ENCODE results near the gene TMUB1.

The TMUB1 gene

GRCh38 chr7:151062111-151062398, 21.2 kb downstream of the TMUB1 start:
- Histone ChIP-seq H3F3A (ENCODE audit: insufficient read depth, low read length) (0 out of 2 replicates have a peak, but pooled peaks cover 7% of the 10 kb centered on the region), H3K9ac (ENCODE audit: low read length) (no peak overlapping the region), H3K36me3 (ENCODE audit: insufficient read depth, low read length) (peaks cover 29% of the 10 kb centered on the region), H3K4me3 (ENCODE audit: low read depth, low read length, poor library complexity, severe bottlenecking) (no peak overlapping the region), H3K4me2 (ENCODE audit: low read length) (no peak overlapping the region), H4K20me1 (ENCODE audit: insufficient read depth, low read length) (no peaks in the 10 kb centered on the region), H3K4me1 (ENCODE audit: insufficient read depth, low read length, severe bottlenecking) (peaks cover 36% of the 10 kb centered on the region), H3K27me3 (ENCODE audit: insufficient read depth, low read length) (no peaks in the 10 kb centered on the region), H3K9me3 (ENCODE audit: low read length) (no peaks in the 10 kb centered on the region), H3K79me2 (ENCODE audit: insufficient read depth, low read length) (no peaks in the 10 kb centered on the region; the same call in 1 of the 2 replicates), H3K9me2 (ENCODE audit: low read depth, low read length) (no peaks in the 10 kb centered on the region), H3K27ac (ENCODE audit: low read depth, low read length, poor library complexity, severe bottlenecking) (no peak overlapping the region), H2AFZ (ENCODE audit: low read length) (no peak overlapping the region)
- no peak for TF ChIP-seq EZH2 (IDR thresholded peaks at IDR 0.05; ENCODE audit: borderline replicate concordance, low read length)
- TF ChIP-seq, protein P1, sequence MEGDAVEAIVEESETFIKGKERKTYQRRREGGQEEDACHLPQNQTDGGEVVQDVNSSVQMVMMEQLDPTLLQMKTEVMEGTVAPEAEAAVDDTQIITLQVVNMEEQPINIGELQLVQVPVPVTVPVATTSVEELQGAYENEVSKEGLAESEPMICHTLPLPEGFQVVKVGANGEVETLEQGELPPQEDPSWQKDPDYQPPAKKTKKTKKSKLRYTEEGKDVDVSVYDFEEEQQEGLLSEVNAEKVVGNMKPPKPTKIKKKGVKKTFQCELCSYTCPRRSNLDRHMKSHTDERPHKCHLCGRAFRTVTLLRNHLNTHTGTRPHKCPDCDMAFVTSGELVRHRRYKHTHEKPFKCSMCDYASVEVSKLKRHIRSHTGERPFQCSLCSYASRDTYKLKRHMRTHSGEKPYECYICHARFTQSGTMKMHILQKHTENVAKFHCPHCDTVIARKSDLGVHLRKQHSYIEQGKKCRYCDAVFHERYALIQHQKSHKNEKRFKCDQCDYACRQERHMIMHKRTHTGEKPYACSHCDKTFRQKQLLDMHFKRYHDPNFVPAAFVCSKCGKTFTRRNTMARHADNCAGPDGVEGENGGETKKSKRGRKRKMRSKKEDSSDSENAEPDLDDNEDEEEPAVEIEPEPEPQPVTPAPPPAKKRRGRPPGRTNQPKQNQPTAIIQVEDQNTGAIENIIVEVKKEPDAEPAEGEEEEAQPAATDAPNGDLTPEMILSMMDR (IDR thresholded peaks at IDR 0.05; ENCODE audit: low read length), result no peak

DNA sequence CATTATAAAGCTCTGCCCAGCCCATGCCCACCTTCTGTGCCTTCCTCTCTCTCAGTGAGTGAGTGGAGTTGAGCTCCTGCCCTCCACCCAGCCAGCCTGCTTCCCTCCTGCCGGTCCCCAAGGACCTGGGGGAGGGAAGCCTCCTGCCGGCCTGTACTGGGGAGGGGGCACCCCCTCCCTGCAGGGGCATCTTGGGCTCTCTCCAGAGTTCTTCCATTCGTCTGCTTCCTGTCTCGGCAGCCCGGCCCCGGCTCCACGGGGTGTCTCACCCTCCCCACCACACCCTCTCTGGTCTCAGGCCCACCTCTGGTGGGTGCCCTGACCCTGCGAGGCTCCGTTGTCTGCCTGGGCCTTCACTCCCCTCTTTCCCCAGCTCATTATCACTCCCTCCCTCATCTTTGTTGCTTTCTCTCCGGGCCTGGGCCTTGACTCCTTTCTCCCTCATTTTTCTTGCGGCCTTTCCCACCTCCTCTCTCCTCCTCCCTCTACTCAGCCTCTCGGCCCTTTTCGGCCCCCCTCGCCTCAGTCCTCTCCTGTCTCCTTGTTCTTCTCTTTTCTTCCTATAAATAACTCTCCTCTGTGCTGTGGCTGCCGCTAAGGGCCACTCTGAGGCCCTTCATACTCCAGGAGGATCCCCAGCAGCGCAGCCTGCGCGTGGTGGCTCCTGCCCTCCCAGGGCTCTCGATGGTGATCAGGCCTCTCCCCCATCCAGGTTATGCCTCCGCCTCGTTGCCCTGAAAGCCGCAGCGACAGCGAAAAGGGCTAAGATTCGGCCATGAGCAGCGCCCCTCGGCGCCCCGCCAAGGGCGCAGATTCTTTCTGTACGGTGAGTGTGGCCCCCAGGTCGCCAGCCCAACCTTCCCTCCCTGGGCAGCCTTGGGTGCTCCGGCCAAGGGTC, 21.8 kb downstream of the TMUB1 start:
- Histone ChIP-seq H3K9me3 (ENCODE audit: low read length) (no peaks in the 10 kb centered on the region), H3K4me1 (ENCODE audit: insufficient read depth, low read length, severe bottlenecking) (peaks cover 41% of the 10 kb centered on the region), H3K27me3 (ENCODE audit: insufficient read depth, low read length) (no peaks in the 10 kb centered on the region), H2AFZ (ENCODE audit: low read length) (no peak overlapping the region), H3K4me3 (ENCODE audit: low read depth, low read length, poor library complexity, severe bottlenecking) (peak overlapping the region; percentile 90), H3K27ac (ENCODE audit: low read depth, low read length, poor library complexity, severe bottlenecking) (peak overlapping the region; percentile 62), H3K4me2 (ENCODE audit: low read length) (peak overlapping the region; percentile 85), H4K20me1 (ENCODE audit: insufficient read depth, low read length) (no peaks in the 10 kb centered on the region), H3K9ac (ENCODE audit: low read length) (peak overlapping the region; percentile 25; the same call in 1 of the 2 replicates), H3K9me2 (ENCODE audit: low read depth, low read length) (no peaks in the 10 kb centered on the region), H3F3A (ENCODE audit: insufficient read depth, low read length) (0 out of 2 replicates have a peak, but pooled peaks cover 7% of the 10 kb centered on the region), H3K79me2 (ENCODE audit: insufficient read depth, low read length) (no peaks in the 10 kb centered on the region; the same call in 1 of the 2 replicates), H3K36me3 (ENCODE audit: insufficient read depth, low read length) (peaks cover 23% of the 10 kb centered on the region)
- TF ChIP-seq, protein P1 (IDR thresholded peaks at IDR 0.05; ENCODE audit: low read length), result no peak

- Histone ChIP-seq H2AFZ (ENCODE audit: low read length) (no peak overlapping the region), H3K27me3 (ENCODE audit: insufficient read depth, low read length) (no peaks in the 10 kb centered on the region), H3K9ac (ENCODE audit: low read length) (peak overlapping the region; percentile 79), H3K36me3 (ENCODE audit: insufficient read depth, low read length) (peaks cover 16% of the 10 kb centered on the region), H3K27ac (ENCODE audit: low read depth, low read length, poor library complexity, severe bottlenecking) (peak overlapping the region; percentile 62), H3K79me2 (ENCODE audit: insufficient read depth, low read length) (no peaks in the 10 kb centered on the region; the same call in 1 of the 2 replicates), H3K9me2 (ENCODE audit: low read depth, low read length) (no peaks in the 10 kb centered on the region), H3K4me1 (ENCODE audit: insufficient read depth, low read length, severe bottlenecking) (peaks cover 41% of the 10 kb centered on the region), H4K20me1 (ENCODE audit: insufficient read depth, low read length) (no peaks in the 10 kb centered on the region), H3K4me2 (ENCODE audit: low read length) (peak overlapping the region; percentile 85), H3F3A (ENCODE audit: insufficient read depth, low read length) (0 out of 2 replicates have a peak, but pooled peaks cover 7% of the 10 kb centered on the region), H3K4me3 (ENCODE audit: low read depth, low read length, poor library complexity, severe bottlenecking) (peak overlapping the region; percentile 90), H3K9me3 (ENCODE audit: low read length) (no peaks in the 10 kb centered on the region)
- TF ChIP-seq, protein P1 (IDR thresholded peaks at IDR 0.05; ENCODE audit: low read length), result peak; percentile 55
- no peak for TF ChIP-seq EZH2 (IDR thresholded peaks at IDR 0.05; ENCODE audit: borderline replicate concordance, low read length)
These were observed 22.7 kb downstream of the TMUB1 start for GRCh38 chr7:151060416-151061212.
